ENCODE results near the gene RTN4IP1.

DNA sequence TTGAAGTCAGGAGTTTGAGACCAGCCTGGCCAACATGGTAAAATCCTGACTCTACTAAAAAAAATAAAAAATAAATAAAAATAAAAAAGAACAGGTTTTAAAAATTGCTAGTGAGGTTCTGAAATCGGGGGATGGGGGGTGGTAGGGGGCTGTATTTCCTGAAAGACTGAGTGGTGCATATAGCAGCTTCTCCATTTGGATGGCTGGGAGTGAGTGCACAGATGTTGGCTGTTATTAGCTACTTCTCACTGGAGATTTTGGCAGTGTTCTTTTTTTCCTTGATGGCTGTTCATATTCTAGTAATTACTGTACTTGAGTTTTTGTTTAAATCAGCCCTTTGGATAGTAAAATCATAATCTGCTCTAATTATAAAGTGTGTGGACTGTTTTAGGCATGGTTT is 79.8 kb downstream of the RTN4IP1 start:
- TF ChIP-seq, protein P1, sequence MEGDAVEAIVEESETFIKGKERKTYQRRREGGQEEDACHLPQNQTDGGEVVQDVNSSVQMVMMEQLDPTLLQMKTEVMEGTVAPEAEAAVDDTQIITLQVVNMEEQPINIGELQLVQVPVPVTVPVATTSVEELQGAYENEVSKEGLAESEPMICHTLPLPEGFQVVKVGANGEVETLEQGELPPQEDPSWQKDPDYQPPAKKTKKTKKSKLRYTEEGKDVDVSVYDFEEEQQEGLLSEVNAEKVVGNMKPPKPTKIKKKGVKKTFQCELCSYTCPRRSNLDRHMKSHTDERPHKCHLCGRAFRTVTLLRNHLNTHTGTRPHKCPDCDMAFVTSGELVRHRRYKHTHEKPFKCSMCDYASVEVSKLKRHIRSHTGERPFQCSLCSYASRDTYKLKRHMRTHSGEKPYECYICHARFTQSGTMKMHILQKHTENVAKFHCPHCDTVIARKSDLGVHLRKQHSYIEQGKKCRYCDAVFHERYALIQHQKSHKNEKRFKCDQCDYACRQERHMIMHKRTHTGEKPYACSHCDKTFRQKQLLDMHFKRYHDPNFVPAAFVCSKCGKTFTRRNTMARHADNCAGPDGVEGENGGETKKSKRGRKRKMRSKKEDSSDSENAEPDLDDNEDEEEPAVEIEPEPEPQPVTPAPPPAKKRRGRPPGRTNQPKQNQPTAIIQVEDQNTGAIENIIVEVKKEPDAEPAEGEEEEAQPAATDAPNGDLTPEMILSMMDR (IDR thresholded peaks at IDR 0.05): no peak
- no peak for TF ChIP-seq POLR2AphosphoS5 (IDR thresholded peaks at IDR 0.05)

Data from breast epithelium (tissue), 3 donors.